GM19193 (cell line): Measurements from ENCODE around the gene FDCSP.

ENCODE experiments used
- POLR2A ChIP-seq: IDR thresholded peaks from 4 replicates; pipeline ENCODE4 v1.6.1; 2011; ENCODE audit not compliant: insufficient read depth, insufficient read length; ENCODE audit errors: extremely low read depth

Gene FDCSP

DNA sequence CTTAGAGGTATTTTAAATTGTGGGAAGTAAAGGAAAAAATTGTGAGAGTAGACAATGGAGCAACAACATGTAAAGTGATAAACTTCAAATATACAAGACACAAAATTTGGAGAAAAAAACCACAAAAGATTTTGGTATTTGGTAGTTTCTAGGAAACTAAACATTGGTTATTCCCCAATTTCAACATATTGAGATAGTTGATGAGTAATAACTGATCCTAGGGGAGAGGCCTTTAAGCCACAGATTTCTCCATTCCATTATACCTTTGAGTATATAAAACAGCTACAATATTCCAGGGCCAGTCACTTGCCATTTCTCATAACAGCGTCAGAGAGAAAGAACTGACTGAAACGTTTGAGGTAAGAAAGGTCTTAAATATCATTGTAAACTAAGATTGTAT is at the start of gene FDCSP:
FDCSP (plus strand) TSS at position 301 of the 400 bp plus-strand sequence. CDS start 5,071 bp downstream, outside the sequence.
- no peak for TF ChIP-seq POLR2A

DNA sequence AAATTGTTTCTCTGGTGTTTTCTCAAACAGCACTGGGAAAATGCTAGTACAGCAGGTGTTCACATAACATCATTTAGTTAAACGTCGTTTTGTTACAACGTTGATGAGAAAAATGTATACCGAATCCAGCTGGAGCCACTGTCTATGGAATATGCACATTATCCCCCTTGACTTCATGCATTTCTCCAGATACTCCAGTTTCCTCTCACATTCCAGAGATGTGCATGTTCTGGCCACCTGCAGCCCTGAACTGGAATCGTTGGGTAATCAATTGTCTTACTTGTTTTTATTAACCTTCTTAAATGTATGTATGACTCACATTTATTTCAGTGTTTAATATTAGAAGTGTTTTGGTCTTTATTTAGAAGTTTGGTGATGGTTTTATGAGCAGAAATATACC is 48.8 kb upstream of the FDCSP start:
- no peak for TF ChIP-seq POLR2A

DNA sequence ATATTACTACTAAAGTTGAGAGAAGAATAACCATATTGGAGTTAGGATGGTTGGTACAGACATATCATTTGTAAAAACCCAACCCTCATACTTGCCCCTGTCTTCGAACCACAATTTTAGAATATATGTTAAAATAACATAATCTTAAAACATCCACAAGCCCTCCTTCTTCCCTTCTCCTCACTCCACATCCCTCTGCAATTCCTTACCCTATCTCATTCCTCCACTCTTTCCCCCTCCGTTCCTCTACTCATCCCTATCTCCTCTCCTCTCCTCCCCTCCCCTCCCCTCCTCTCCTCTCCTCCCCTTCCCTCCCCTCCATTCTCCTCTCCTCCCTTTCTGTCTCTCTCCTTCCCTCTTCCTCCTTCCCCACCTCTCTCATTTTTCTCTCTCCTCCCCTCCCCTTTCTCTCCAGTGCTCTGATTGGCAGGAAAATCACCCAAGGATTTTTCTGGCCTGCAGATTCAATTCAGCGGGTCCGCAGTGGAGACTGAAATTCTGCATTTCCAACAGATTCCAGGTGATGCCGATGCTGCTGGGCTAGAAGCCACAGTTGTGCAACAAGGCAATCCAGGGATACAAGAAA is 47.8 kb upstream of the FDCSP start:
- TF ChIP-seq POLR2A, result no peak

DNA sequence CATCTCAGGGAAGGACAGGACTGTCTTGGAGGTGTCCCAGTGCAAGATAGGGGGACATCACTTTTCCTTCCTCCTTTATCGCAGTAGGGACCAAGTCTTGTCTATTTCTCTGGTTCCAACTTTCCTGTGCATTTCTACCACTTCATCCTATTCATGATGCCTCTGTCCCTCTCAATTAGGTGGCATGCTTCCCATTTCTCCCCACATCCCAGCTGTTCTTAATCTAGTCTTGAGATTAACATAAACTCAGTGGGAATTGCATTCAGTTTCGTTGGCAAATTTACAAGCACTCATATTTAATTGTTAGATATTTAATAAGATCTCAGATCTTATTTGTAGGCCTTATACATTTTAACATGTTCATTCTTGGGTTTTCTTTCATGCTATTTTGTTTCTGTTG is 46.1 kb upstream of the FDCSP start:
- no peak for TF ChIP-seq POLR2A

DNA sequence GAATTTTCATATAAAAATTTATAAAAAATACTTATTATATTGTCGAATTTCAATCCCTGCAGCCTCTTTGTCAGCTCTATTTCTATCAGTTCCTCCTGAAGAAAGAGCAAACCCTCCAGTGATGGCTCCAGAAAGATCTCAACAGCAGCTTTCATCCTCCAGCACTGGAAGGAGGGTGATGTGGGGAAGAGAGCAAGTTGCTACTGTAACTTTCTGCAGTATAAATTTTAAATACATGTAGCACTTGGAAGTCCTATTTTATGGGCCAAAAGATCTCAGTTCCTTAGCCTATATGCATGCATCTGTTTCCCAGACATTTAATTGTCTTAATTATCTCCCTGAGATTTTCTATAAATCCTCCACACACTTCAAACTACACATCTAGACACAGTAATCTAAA is 44.1 kb upstream of the FDCSP start:
- TF ChIP-seq POLR2A, result no peak

DNA sequence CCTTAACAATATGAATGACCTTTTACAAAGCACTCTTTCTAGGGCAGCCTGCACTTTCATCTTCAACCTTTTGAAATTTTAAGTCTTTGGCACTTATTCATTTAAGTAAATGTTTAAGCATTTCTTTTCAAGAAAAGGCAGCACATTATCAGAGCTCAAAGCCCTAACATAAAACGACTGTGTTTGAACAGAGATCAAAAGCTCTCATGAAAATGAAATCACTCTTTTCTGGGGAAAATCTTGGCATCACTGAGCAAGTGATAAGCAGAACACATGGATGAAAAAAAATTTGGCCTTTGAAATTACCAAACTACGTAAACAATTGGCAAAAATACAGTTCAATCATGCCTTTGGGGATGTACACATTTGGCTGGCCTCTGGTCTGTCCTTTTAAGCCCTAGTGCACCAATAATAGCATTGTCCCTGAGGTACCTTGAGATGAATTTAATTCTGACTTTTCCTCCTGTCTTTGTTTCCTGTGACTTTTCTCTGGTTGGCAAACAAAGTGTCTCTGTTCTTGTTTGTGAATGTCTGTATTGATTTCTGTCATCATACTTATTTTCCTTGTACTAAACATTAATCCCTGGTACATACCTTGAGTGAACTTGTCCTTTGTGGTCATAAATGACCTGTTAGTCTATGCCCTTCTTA is 43.3 kb upstream of the FDCSP start:
- no peak for TF ChIP-seq POLR2A

DNA sequence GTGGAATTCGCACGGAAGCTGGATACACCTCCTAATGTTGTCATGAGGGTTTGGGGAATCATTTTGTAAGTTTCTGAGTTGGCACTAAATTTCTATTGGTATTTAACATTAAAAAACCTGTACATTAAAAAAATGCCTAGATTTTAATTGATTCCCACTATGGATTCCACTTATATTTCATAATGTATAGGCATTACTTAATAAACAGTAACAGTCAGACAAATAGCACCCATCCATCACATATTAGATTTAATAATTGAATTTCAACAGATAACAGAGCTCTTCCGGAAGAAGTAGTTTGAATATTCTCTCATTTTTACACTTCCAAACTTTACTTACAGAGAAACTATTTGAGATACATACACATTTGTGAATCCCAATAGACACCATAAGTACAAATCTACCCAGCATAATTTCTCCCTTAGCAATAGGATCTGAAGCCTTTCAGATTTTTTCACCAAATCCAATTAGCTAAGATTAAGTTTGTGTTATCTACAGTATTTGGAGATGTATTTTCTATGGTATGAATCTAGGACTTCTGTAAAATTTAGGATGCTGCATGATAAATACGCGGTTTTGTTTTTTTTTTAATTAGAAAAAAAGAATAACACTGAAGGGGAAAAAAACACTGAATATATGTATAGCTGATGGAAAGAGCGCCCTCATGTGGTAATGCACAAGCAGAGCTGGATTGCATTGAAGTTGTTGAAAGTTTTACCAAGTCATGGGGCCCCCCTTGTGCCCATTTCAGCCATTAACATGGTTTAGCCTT is 42.6 kb upstream of the FDCSP start:
- TF ChIP-seq POLR2A, result no peak

DNA sequence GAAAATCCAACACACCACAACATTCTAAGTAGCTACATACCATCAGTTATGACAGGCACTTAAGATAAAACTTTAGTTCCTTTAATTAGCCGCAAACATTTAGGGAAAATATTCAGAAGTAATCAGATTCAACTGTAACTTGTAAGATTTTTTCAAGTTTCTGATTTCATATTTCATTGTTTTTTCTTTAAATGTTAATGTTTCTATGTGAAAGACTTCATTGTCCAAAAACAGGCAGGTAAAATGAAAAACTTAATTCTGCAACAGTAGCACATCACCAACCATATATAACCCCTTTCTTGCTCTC is 42.0 kb upstream of the FDCSP start:
- no peak for TF ChIP-seq POLR2A

DNA sequence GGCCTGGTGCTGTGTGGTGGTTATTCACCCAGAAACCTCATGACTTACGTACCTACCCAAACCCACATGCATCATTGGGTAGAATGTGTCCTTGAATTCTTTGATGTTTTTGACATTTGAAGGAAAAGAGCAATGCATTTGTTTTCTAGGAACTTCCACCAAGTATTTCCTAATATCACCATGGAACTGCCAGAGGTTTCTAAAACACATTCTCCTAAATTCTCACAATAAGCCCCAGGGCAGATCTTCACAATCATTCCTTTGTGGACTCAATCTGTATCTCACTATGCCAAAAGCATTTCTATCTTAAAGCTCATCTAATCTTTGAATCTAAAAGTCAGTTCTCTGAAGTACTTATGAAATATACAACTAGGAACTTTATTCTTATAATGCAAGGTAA is 38.7 kb upstream of the FDCSP start:
- no peak for TF ChIP-seq POLR2A

DNA sequence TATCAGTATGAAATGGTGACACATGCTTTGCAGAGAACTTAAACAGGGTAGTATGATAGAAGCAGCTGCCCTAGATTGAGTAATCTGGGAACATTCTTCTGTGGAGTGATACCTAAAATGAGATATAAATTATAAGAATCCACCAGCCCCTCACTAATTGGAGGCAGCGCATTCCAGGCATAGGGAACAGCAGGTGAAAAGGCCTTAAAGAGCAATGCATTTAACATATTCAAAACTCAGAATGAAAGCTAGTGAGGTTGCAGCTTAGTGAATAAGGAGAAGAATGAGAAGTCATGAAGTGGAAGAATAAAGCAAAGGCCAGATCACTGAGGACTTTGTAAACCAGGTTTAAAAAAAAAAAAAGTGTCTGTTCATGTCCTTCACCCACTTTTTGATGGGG is 35.3 kb upstream of the FDCSP start:
- no peak for TF ChIP-seq POLR2A

DNA sequence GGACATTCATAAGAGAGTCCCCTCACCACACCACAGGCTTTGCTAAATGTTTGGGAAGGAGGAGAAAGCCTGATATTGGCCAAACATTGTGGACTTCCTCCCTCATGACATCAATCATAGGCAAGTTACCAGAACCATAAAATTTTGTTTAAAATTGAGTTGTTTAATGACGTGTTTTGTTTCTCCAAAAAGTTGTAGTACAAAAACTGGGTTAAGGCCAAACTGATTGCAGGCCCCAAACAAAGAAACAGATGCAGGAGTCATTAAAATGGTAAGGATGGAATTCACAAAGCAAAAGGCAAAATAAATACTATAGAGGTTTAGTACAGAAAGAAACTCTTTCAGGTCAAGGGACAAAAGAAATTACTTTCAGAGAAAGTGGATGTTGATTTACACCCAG is 34.3 kb upstream of the FDCSP start:
- TF ChIP-seq POLR2A, result no peak

DNA sequence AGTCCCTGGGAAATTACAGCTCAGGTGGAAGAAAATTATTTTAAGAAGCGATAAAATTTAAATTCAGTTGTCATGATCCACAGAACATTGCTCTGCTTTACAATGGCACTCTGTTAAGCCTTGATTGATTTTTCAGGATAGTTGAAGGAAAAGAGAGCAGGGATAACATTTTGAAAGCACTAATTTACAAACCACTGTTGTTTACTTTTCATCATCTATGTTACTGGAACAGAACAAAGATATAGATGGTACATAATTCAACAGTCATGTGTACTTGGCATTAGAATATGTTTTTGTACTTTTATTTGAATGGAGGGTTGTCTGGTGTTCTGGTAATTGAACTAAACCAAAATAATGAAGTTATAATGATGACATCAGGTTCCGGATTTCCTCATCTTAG is 33.0 kb upstream of the FDCSP start:
- no peak for TF ChIP-seq POLR2A

DNA sequence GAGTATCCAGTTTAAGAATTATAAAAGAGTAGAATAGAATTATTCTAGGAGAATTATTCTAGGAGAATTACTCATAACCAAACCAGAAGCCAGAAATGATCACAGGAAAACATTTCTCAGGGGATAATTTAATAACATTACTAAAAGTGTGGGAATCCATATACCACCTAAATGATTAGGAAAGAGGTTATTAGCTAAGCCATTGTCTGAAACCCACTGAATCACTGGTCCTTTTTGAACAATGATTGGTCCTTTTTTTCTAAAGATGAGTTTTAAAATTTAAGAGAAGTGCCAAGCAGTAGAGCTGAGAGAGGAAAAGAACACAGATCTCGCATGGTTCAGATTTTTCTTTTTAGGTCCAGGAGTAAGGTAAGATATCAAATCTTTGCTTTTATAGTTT is 30.5 kb upstream of the FDCSP start, which contains the start of gene ODAM:
ODAM (plus strand) TSS at position 301 of the 400 bp plus-strand sequence. CDS start 819 bp downstream, outside the sequence.
- no peak for TF ChIP-seq POLR2A

DNA sequence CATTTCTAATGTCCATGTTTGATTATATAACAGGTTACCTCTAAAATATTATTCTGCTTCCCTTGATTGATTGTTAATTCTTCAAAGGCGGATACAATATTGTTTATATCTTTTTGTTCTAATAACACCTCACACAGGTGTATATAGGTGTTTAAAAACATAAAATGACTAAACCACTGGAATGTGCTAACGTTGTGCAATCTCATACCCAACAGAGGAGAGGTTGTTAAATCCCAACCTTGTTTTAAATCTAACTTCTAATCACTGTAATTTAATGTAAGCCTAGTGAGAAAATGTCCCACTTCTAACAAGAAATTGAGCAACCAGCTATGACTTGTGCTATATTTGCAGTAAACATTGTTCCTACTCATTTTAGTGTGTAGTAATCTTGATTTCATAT is 29.1 kb upstream of the FDCSP start:
- no peak for TF ChIP-seq POLR2A

DNA sequence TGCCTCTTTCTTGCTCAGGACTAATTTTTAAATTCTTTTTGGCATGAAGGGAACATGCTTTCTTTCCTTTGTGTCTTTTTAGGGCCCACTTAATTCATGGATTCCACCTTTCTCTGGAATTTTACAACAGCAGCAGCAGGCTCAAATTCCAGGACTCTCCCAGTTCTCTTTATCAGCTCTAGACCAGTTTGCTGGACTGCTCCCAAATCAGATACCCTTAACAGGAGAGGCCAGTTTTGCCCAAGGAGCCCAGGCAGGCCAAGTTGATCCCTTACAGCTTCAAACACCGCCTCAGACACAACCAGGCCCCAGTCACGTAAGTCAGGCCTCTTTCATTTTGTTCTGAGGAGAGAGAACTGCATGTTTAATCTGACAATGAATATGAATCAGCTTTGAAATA is 28.1 kb upstream of the FDCSP start:
- TF ChIP-seq POLR2A, result no peak

DNA sequence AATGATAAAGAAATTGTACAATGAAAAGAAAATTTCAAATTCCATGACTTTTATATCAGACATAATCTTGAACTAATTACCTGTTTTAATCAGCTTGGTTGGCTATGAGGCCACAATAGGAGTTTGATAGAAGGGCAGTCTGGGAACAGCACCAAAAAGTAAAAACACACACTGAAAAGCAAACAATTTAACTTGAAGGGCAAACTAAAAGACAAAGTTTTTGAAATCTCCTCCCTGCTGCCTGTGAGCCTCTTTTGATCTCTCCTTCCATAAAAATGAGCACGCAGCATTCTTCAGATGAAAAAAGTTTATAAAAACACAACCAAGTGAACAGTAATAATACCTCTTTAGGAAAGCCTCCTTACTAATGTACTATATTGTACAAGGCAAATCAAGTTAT is 22.3 kb upstream of the FDCSP start:
- TF ChIP-seq POLR2A, result no peak
